ENCODE results near the gene VIT.

Gene VIT

GRCh38 chr2:36711741-36712314 is 15.3 kb downstream of the VIT start:
- DNase-seq (ENCODE audit: low spot score), result no peak

- DNase-seq (ENCODE audit: low spot score), result no peak
Measured at GRCh38 chr2:36713310-36713709, 16.8 kb downstream of the VIT start.

GRCh38 chr2:36716111-36716510 is 19.6 kb downstream of the VIT start:
- DNase-seq (ENCODE audit: low spot score), result no peak

GRCh38 chr2:36717603-36718266 is 21.2 kb downstream of the VIT start:
- DNase-seq (ENCODE audit: low spot score), result no peak

GRCh38 chr2:36727550-36727949 is 31.0 kb downstream of the VIT start:
- DNase-seq (ENCODE audit: low spot score), result no peak

- DNase-seq (ENCODE audit: low spot score), result no peak
Measured at GRCh38 chr2:36729067-36729466, 32.6 kb downstream of the VIT start.

- DNase-seq (ENCODE audit: low spot score), result no peak
Measured at GRCh38 chr2:36731941-36732672, 35.6 kb downstream of the VIT start.

GRCh38 chr2:36732673-36733036 is 36.1 kb downstream of the VIT start:
- no peak for DNase-seq (ENCODE audit: low spot score)

GRCh38 chr2:36733215-36733614 is 36.7 kb downstream of the VIT start:
- DNase-seq (ENCODE audit: low spot score), result no peak

GRCh38 chr2:36734304-36734703 is 37.8 kb downstream of the VIT start:
- DNase-seq (ENCODE audit: low spot score), result no peak

- DNase-seq (ENCODE audit: low spot score), result no peak
Measured at GRCh38 chr2:36737131-36737750, 40.7 kb downstream of the VIT start.

- no peak for DNase-seq (ENCODE audit: low spot score)
Measured at GRCh38 chr2:36740061-36740460, 43.6 kb downstream of the VIT start.

GRCh38 chr2:36741188-36741837 is 44.8 kb downstream of the VIT start:
- DNase-seq (ENCODE audit: low spot score), result no peak

- DNase-seq (ENCODE audit: low spot score), result no peak
Measured at GRCh38 chr2:36743954-36744353, 47.4 kb downstream of the VIT start.

GRCh38 chr2:36748166-36748565 is 51.7 kb downstream of the VIT start:
- no peak for DNase-seq (ENCODE audit: low spot score)

- no peak for DNase-seq (ENCODE audit: low spot score)
Measured at GRCh38 chr2:36750101-36750500, 53.6 kb downstream of the VIT start.

GRCh38 chr2:36753706-36754221 is 57.3 kb downstream of the VIT start:
- no peak for DNase-seq (ENCODE audit: low spot score)

- DNase-seq (ENCODE audit: low spot score), result no peak
Measured at GRCh38 chr2:36754578-36754977, 58.1 kb downstream of the VIT start.

GRCh38 chr2:36756438-36756837 is 59.9 kb downstream of the VIT start:
- no peak for DNase-seq (ENCODE audit: low spot score)

GRCh38 chr2:36762764-36763490 is 66.4 kb downstream of the VIT start:
- no peak for DNase-seq (ENCODE audit: low spot score)

- DNase-seq (ENCODE audit: low spot score), result no peak
Measured at GRCh38 chr2:36769106-36769505, 72.6 kb downstream of the VIT start.
